ENCODE measurements around the gene HIVEP3.

HIVEP3 gene

GRCh38 chr1:41468122-41468762 is 450.5 kb downstream of the HIVEP3 start:
- DNase-seq (ENCODE audit: low read depth in 2 of 2), result no peak

DNA sequence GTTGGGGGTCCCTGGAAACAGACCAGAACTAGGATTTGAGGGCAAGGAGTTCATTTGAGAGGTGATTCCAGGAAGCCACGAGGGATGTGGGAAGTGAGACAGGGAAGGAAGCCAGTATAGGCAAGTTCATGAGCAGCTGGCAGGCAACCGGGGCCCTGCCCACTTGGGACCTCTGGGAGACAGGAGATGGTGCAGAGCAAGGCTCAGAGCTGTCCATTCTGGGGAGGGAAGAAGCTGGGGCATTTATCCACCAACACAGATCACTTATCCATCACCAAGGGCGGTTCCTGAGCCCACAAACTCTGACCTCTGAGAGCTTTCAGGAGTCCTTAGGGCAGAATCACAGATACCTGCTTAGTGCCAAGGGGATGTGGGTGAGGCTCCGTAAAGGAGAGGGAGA is 451.0 kb downstream of the HIVEP3 start:
- no peak for DNase-seq (ENCODE audit: low read depth in 2 of 2)

DNA sequence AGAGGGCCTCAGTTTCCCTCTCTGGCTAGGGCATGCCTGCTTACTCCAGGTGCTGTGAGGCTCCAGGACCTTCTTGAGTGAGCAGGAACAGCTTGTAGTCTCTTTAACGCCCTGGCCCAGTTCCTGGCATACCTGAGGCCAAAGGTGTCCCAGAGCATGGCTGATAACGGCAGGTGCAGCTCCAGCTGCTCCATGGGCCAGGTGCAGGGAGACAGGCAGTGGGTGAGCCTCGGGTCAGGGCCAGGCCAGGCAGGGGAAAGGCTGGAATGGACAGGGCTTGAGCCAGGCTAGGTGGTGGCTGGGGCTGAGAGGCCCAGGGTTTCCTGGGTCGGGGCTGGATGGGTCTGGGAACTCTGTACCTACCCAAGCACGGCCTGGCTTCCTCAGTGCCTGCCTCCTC is 452.6 kb downstream of the HIVEP3 start:
- no peak for DNase-seq (ENCODE audit: low read depth in 2 of 2)

DNA sequence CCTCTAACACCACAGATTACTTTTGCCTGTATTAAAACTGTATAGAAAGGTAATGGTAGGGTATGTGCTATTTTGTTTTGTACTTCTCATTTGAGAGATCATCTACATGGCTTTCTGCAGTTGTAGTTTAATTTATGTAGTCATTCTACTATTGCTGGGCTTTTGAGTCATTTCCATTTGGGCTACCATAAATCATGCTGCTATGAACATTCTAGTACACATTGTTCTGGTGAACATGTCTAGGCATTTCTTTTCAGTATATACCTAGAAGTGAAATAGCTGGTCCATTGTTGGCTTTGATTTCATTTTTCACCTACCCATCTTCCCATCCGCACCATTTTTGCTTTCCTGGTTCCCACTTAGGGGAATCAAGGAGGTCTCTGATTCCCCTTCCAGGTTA is 453.0 kb downstream of the HIVEP3 start:
- DNase-seq (ENCODE audit: low read depth in 2 of 2), result no peak

GRCh38 chr1:41464885-41465284 is 453.8 kb downstream of the HIVEP3 start:
- no peak for DNase-seq (ENCODE audit: low read depth in 2 of 2)

- no peak for DNase-seq (ENCODE audit: low read depth in 2 of 2)
Observed at GRCh38 chr1:41463516-41463915, 455.2 kb downstream of the HIVEP3 start.

DNA sequence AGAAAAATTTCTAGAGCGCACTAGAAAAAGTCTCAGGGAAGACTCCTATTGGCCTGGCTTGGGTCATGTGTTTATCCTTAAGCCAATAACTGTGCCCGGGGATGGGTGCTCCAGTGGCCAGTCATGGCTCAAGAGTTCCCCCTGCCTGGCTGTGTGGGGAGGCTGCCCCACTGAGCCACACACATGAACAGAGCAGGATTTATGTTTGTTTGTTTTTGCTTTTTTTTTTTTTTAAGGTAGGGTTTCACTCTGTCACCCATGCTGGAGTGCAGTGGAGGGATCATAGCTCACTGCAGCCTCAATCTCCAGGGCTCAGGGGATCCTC is 456.1 kb downstream of the HIVEP3 start:
- no peak for DNase-seq (ENCODE audit: low read depth in 2 of 2)

- DNase-seq (ENCODE audit: low read depth in 2 of 2), result no peak
Observed at GRCh38 chr1:41461790-41462679, 456.7 kb downstream of the HIVEP3 start.

GRCh38 chr1:41456847-41457540 is 461.7 kb downstream of the HIVEP3 start:
- DNase-seq (ENCODE audit: low read depth in 2 of 2), result no peak
